SU-DHL-6 (cell line): Measurements from ENCODE around the gene SLC7A8.

Experiments used
- H2AFZ ChIP-seq: fragments of 200-600 bp; sonication (generic); 2 replicates; pipeline ENCODE4 v1.6.1; 2014; ENCODE audit warnings: low read depth, mild to moderate bottlenecking, moderate library complexity, mixed read lengths, antibody characterized with exemption, low read length; ENCODE audit not compliant: severe bottlenecking
- H3F3A ChIP-seq: fragments of 200-600 bp; shearing (Covaris generic); 2 replicates; pipeline ENCODE4 v1.6.0; 2016; ENCODE audit warnings: antibody characterized with exemption, mild to moderate bottlenecking; ENCODE audit not compliant: insufficient read depth
- H3K27ac ChIP-seq: fragments of 200-600 bp; sonication (generic); 2 replicates; pipeline ENCODE4 v1.5.1; 2016; ENCODE audit warnings: low read depth, mild to moderate bottlenecking, low read length, moderate library complexity, mixed read lengths
- H3K27me3 ChIP-seq: fragments of 200-600 bp; sonication (generic), shearing (Covaris generic); 2 replicates; pipeline ENCODE4 v1.6.0; 2014; ENCODE audit warnings: mild to moderate bottlenecking, low read length
- H3K36me3 ChIP-seq: fragments of 200-600 bp; sonication (generic); 2 replicates; pipeline ENCODE4 v1.6.1; 2014; ENCODE audit warnings: mild to moderate bottlenecking, low read length, mixed read lengths
- H3K4me2 ChIP-seq: fragments of 300-600, 200-600 bp; shearing (Covaris generic), sonication (generic); 2 replicates; pipeline ENCODE4 v1.6.0; 2014; ENCODE audit warnings: low read length, low read depth, mild to moderate bottlenecking; ENCODE audit not compliant: poor library complexity, severe bottlenecking
- H3K4me3 ChIP-seq: fragments of 200-600 bp; sonication (generic); 2 replicates; pipeline ENCODE4 v1.5.1; 2014; ENCODE audit warnings: antibody characterized with exemption, low read length, mild to moderate bottlenecking, mixed read lengths; ENCODE audit not compliant: insufficient read depth, poor library complexity, severe bottlenecking
- H3K79me2 ChIP-seq: fragments of 200-600 bp; sonication (generic); 2 replicates; pipeline ENCODE4 v1.6.1; 2014; ENCODE audit warnings: mild to moderate bottlenecking, low read length, moderate library complexity; ENCODE audit not compliant: insufficient read depth
- H3K9ac ChIP-seq: fragments of 200-600 bp; sonication (generic); 2 replicates; pipeline ENCODE4 v1.7.0; 2014; ENCODE audit warnings: mild to moderate bottlenecking, low read length
- H3K9me2 ChIP-seq: fragments of 200-600 bp; sonication (generic); replicated peaks from 2 replicates; pipeline ENCODE4 v1.6.1; 2014; ENCODE audit warnings: low read length; ENCODE audit not compliant: insufficient read depth
- H3K9me3 ChIP-seq: fragments of 200-600 bp; sonication (generic); 2 replicates; pipeline ENCODE4 v1.6.1; 2014; ENCODE audit warnings: low read length, mixed read lengths; ENCODE audit not compliant: insufficient read depth
- H4K20me1 ChIP-seq: fragments of 200-600 bp; sonication (generic); 2 replicates; pipeline ENCODE4 v1.6.1; 2014; ENCODE audit warnings: low read depth, mild to moderate bottlenecking, antibody characterized with exemption, low read length, moderate library complexity, mixed read lengths
- EZH2phosphoT487 ChIP-seq: fragments of 200-600 bp; sonication (generic), shearing (Covaris generic); conservative IDR thresholded peaks from 2 replicates; pipeline ENCODE4 v1.6.1; 2018; ENCODE audit warnings: mild to moderate bottlenecking, antibody characterized with exemption, low read length, moderate library complexity, mixed read lengths
- TF ChIP-seq, protein P1 (sequence below): fragments of 200-600 bp; sonication (generic); IDR thresholded peaks from one replicate; pipeline ENCODE4 v1.5.1; 2017; ENCODE audit warnings: antibody characterized with exemption, mild to moderate bottlenecking, low read length, moderate library complexity; ENCODE audit not compliant: insufficient read depth, poor library complexity, severe bottlenecking

The SLC7A8 gene

DNA sequence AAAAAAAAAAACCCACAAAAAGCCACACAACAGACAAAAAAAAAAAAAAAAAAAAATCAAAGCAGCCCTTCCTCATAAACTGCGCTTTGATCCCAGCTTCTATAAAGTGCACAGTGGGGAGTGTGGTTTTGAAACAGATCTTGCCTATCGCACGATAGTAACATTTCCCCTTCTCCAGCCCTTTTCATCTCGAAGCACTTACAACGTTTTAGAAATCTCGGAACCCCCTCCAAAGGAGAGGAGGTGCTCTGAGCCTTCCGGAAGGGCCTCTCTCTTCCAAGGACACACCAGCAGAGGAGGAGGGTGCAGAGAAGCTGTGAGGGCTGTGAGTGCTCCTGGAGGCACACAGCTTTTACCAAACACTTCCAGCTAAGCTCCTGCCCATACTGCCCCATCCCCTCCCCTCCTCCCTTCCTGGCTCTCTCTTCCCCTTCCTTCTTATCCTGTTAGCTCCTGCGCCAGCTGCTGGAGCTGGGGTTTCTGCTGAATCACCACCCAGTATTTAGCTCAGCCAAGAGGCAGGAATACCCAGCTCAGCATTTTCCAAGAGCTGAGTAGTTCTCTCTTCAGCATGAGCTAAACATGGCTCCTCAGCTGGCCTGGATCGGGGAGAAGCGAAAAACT, 28.4 kb downstream of the SLC7A8 start:
- H3K4me2 ChIP-seq, result no peak overlapping the region
- no peaks in the 10 kb centered on the region for H3F3A ChIP-seq
- no peak for TF ChIP-seq EZH2phosphoT487
- TF ChIP-seq, protein P1, sequence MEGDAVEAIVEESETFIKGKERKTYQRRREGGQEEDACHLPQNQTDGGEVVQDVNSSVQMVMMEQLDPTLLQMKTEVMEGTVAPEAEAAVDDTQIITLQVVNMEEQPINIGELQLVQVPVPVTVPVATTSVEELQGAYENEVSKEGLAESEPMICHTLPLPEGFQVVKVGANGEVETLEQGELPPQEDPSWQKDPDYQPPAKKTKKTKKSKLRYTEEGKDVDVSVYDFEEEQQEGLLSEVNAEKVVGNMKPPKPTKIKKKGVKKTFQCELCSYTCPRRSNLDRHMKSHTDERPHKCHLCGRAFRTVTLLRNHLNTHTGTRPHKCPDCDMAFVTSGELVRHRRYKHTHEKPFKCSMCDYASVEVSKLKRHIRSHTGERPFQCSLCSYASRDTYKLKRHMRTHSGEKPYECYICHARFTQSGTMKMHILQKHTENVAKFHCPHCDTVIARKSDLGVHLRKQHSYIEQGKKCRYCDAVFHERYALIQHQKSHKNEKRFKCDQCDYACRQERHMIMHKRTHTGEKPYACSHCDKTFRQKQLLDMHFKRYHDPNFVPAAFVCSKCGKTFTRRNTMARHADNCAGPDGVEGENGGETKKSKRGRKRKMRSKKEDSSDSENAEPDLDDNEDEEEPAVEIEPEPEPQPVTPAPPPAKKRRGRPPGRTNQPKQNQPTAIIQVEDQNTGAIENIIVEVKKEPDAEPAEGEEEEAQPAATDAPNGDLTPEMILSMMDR, result no peak
- H4K20me1 ChIP-seq, result no peaks in the 10 kb centered on the region
- H3K9me2 ChIP-seq, result no peaks in the 10 kb centered on the region
- no peaks in the 10 kb centered on the region for H3K79me2 ChIP-seq
- no peaks in the 10 kb centered on the region for H3K36me3 ChIP-seq
- H3K27me3 ChIP-seq, result no peaks in the 10 kb centered on the region
- no peaks in the 10 kb centered on the region for H3K9me3 ChIP-seq
- no peak overlapping the region for H3K4me3 ChIP-seq
- H2AFZ ChIP-seq, result no peak overlapping the region
- no peak overlapping the region for H3K9ac ChIP-seq
- no peak overlapping the region for H3K27ac ChIP-seq

DNA sequence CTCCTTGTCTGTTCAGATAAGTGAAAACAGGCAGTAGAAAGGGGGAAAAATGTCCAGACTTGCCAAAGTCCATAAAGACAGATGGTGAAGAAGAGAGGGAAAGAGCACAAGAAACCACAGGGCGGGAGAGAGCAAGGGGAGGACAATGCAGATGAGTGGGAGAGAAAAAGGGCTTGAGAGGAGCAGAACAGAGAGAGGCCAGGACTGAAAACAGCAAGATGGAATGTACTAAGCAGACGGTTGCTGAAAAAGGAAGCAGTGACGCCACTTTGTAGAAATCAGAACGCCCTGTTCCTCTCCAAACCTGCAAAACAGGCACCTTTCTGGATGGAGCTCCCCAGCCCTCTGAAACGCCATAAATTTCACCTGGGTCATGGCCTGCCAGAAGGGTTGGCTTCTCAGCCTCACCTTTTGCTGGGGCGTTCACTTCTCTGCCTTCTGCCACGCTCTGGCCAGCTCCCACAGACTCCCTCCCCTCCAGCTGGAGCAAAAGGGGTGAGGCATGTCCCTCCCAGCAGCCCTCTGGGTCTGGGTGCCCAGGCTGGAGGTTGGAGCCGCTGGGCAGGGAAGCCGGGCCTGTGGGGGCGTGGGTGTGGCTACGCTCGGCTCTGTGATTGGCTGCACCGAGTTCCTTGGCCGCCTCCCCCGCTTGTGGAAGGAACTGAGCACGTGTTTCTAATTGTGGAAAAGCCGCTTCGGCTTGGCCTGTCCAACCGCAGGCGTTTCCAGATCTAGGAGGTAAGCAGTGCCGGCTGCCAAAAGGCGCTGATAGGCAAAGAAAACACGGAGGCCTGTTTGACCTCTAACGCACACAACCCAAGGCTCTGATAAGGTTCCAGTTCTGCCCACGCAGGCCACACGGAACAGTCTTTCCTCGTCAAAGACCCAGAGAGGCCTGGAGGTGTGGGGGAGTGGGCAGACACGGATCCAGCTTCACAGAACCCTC, 29.3 kb downstream of the SLC7A8 start:
- Histone ChIP-seq H3K36me3 (no peaks in the 10 kb centered on the region), H3K4me3 (no peak overlapping the region), H2AFZ (no peak overlapping the region)

DNA sequence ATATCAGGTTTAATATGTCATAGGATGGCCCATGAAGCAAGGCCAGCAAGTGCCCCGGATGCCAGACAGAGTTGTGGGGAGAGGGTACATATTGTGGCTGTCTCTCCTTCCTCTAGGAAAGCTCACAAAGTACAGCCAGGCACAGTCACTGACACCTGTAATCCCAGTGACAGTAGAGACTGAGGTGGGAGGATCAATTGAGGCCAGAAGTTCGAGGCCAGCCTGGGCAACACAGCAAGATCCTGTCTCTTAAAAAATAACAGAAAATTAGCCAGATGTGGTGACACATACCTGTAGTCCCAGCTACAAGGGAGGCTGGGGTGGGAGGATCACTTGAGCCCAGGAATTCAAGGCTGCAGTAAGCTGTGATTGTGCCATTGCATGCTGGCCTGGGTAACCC, 32.1 kb downstream of the SLC7A8 start:
- H3K9me3 ChIP-seq, result no peaks in the 10 kb centered on the region
- H3K27ac ChIP-seq, result no peak overlapping the region
- no peaks in the 10 kb centered on the region for H3K79me2 ChIP-seq
- H3K4me2 ChIP-seq, result no peak overlapping the region
- no peaks in the 10 kb centered on the region for H4K20me1 ChIP-seq
- no peaks in the 10 kb centered on the region for H3K36me3 ChIP-seq
- H3K27me3 ChIP-seq, result no peaks in the 10 kb centered on the region
- H3K9me2 ChIP-seq, result no peaks in the 10 kb centered on the region
- no peak overlapping the region for H3K4me3 ChIP-seq
- TF ChIP-seq, protein P1, result no peak
- no peak for TF ChIP-seq EZH2phosphoT487
- H3F3A ChIP-seq, result no peaks in the 10 kb centered on the region
- no peak overlapping the region for H3K9ac ChIP-seq
- no peak overlapping the region for H2AFZ ChIP-seq

More for the DNA sequence above, 29.3 kb downstream of the SLC7A8 start:
- H3K4me2 ChIP-seq, result no peak overlapping the region
- H3K79me2 ChIP-seq, result no peaks in the 10 kb centered on the region
- no peaks in the 10 kb centered on the region for H3K27me3 ChIP-seq
- H3K27ac ChIP-seq, result no peak overlapping the region
- H3K9me3 ChIP-seq, result no peaks in the 10 kb centered on the region
- H3F3A ChIP-seq, result no peaks in the 10 kb centered on the region
- H3K9ac ChIP-seq, result no peak overlapping the region
- no peaks in the 10 kb centered on the region for H4K20me1 ChIP-seq
- TF ChIP-seq, protein P1, result no peak
- TF ChIP-seq EZH2phosphoT487, result no peak
- no peaks in the 10 kb centered on the region for H3K9me2 ChIP-seq
